K562 (cell line): ENCODE measurements around the gene TM9SF3.

ENCODE experiments used
- ELF2 ChIP-seq: fragments of 250-450 bp; sonication (Bioruptor Pico); IDR thresholded peaks from 2 replicates; pipeline ENCODE4 v1.5.0; 2021; ENCODE audit warnings: mild to moderate bottlenecking
- EP300 ChIP-seq: IDR thresholded peaks from 2 replicates; pipeline ENCODE4 v1.6.1; 2012; ENCODE audit warnings: low read length, improper control_type of control experiment
- GABPA ChIP-seq: fragments of 200-800 bp; sonication (Bioruptor generic); conservative IDR thresholded peaks from 2 replicates; pipeline ENCODE4 v1.6.1; 2016; ENCODE audit warnings: low read depth, missing genetic modification characterization, missing compliant biosample characterization
- GATAD2A ChIP-seq: fragments of 450-650 bp; IDR thresholded peaks from 2 replicates; pipeline ENCODE4 v1.6.1; 2017
- MEF2A ChIP-seq: IDR thresholded peaks from 2 replicates; pipeline ENCODE4 v1.6.1; 2011; ENCODE audit warnings: low read depth, mild to moderate bottlenecking, low read length, moderate library complexity; ENCODE audit not compliant: control insufficient read depth
- MTF1 ChIP-seq: fragments of 250-450 bp; sonication (Bioruptor Pico); IDR thresholded peaks from 2 replicates; pipeline ENCODE4 v1.9.0; 2021; ENCODE audit warnings: moderate library complexity, mild to moderate bottlenecking, inconsistent platforms, borderline replicate concordance
- RBM15 ChIP-seq: fragments of 200-400 bp; formaldehyde crosslinking; IDR thresholded peaks from 2 replicates; pipeline ENCODE4 v1.6.1; 2018; ENCODE audit warnings: mild to moderate bottlenecking, low read length, moderate library complexity; ENCODE audit not compliant: insufficient read depth
- U2AF2 ChIP-seq: fragments of 200-400 bp; formaldehyde crosslinking; optimal IDR thresholded peaks from 2 replicates; pipeline ENCODE3; 2017; ENCODE audit warnings: low read depth, mild to moderate bottlenecking, low read length
- ZNF174 ChIP-seq: fragments of 250-450 bp; sonication (Bioruptor Pico); IDR thresholded peaks from 2 replicates; pipeline ENCODE4 v1.4.0; 2020; ENCODE audit warnings: mild to moderate bottlenecking

DNA sequence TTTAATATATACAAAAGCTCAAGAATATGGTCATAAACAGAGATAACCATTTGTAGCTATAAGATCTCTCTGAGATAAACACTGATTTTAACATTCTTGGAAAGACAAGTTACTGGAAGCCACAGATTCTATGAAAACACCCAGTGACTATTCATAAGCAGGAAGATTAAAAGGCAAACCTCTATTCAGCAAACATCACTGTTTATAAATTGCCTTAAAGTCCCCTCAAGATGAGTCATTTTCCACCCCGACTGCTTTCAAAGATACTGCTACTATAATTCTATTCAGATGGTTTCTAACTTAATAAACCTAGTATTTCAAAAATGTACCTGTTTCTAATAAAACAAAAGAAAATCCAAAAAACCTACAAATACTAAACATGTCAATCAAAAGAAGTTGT is 21.0 kb downstream of the TM9SF3 start:
- no peak for TF ChIP-seq GABPA (tag)
- no peak for TF ChIP-seq EP300
- TF ChIP-seq U2AF2, result no peak
- TF ChIP-seq MTF1 (CRISPR knock-in tag), result no peak
- TF ChIP-seq RBM15, result no peak
- no peak for TF ChIP-seq ELF2 (CRISPR knock-in tag)
- TF ChIP-seq ZNF174 (CRISPR knock-in tag), result no peak
- no peak for TF ChIP-seq MEF2A
- TF ChIP-seq GATAD2A, result no peak
